Central memory CD8-positive, alpha-beta T cell (primary cell): ENCODE data around the gene TNRC18.

Source experiments
- ATAC-seq: fragments of 150-1000 bp; cut with Tn5 transposase; replicated peaks from 2 replicates; pipeline ENCODE4 v1.10.0; 2022; ENCODE audit warnings: mild to moderate bottlenecking, moderate FRiP score, moderate number of reproducible peaks; ENCODE audit not compliant: poor library complexity, severe bottlenecking; ENCODE audit errors: extremely low read depth
- DNase-seq, 2 donors: peaks; one replicate each; pipeline ENCODE4 v3.0.0; 2021; ENCODE audit warnings: low spot score in 2 of 2
- H3K27ac Mint-ChIP-seq: one replicate; pipeline ENCODE4 v1.8.0; 2022; ENCODE audit warnings: low read depth, mild to moderate bottlenecking, moderate library complexity, mixed read lengths
- H3K27me3 Mint-ChIP-seq: one replicate; pipeline ENCODE4 v1.8.0; 2022; ENCODE audit warnings: mixed read lengths
- H3K36me3 Mint-ChIP-seq: one replicate; pipeline ENCODE4 v1.8.0; 2022; ENCODE audit warnings: mild to moderate bottlenecking, moderate library complexity, mixed read lengths; ENCODE audit not compliant: insufficient read depth
- H3K4me1 Mint-ChIP-seq: one replicate; pipeline ENCODE4 v1.8.0; 2022; ENCODE audit warnings: mixed read lengths
- H3K4me3 Mint-ChIP-seq: one replicate; pipeline ENCODE4 v1.8.0; 2022; ENCODE audit warnings: mild to moderate bottlenecking, moderate library complexity, mixed read lengths
- H3K9me3 Mint-ChIP-seq: one replicate; pipeline ENCODE4 v1.8.0; 2022; ENCODE audit warnings: mixed read lengths

TNRC18 gene

GRCh38 chr7:5456409-5456808, 32.8 kb upstream of the TNRC18 start:
- Mint-ChIP-seq H3K4me3 (no peak overlapping the region), H3K27me3 (no peaks in the 10 kb centered on the region), H3K27ac (no peak overlapping the region), H3K4me1 (no peaks in the 10 kb centered on the region), H3K9me3 (no peaks in the 10 kb centered on the region), H3K36me3 (no peaks in the 10 kb centered on the region)
- no peak for DNase-seq
- no peak for ATAC-seq

- H3K4me3 Mint-ChIP-seq = no peak overlapping the region
- DNase-seq (no peak), ATAC-seq (no peak)
- H3K27me3 Mint-ChIP-seq = no peaks in the 10 kb centered on the region
- H3K4me1 Mint-ChIP-seq = no peaks in the 10 kb centered on the region
- H3K27ac Mint-ChIP-seq = peak overlapping the region; percentile 14
- no peaks in the 10 kb centered on the region for H3K9me3 Mint-ChIP-seq
- no peaks in the 10 kb centered on the region for H3K36me3 Mint-ChIP-seq
These were observed 32.1 kb upstream of the TNRC18 start for GRCh38 chr7:5455581-5456219.

- ATAC-seq (no peak), DNase-seq (no peak)
- H3K27me3 Mint-ChIP-seq = no peaks in the 10 kb centered on the region
- H3K36me3 Mint-ChIP-seq = no peaks in the 10 kb centered on the region
- H3K27ac Mint-ChIP-seq = no peak overlapping the region
- H3K9me3 Mint-ChIP-seq = no peaks in the 10 kb centered on the region
- no peak overlapping the region for H3K4me3 Mint-ChIP-seq
- no peaks in the 10 kb centered on the region for H3K4me1 Mint-ChIP-seq
These were observed 31.5 kb upstream of the TNRC18 start for GRCh38 chr7:5455175-5455574.

- H3K36me3 Mint-ChIP-seq = no peaks in the 10 kb centered on the region
- no peak for ATAC-seq
- no peaks in the 10 kb centered on the region for H3K4me1 Mint-ChIP-seq
- no peaks in the 10 kb centered on the region for H3K9me3 Mint-ChIP-seq
- no peak overlapping the region for H3K4me3 Mint-ChIP-seq
- DNase-seq = no peak
- no peak overlapping the region for H3K27ac Mint-ChIP-seq
- H3K27me3 Mint-ChIP-seq = no peaks in the 10 kb centered on the region
These were observed 30.9 kb upstream of the TNRC18 start for GRCh38 chr7:5454485-5454884.

GRCh38 chr7:5453566-5454075, 30.0 kb upstream of the TNRC18 start:
- ATAC-seq (no peak), DNase-seq (no peak)
- Mint-ChIP-seq H3K9me3 (no peaks in the 10 kb centered on the region), H3K4me1 (no peaks in the 10 kb centered on the region), H3K27ac (no peak overlapping the region), H3K27me3 (no peaks in the 10 kb centered on the region), H3K36me3 (no peaks in the 10 kb centered on the region), H3K4me3 (no peak overlapping the region)

GRCh38 chr7:5452937-5453540, 29.4 kb upstream of the TNRC18 start:
- DNase-seq (no peak), ATAC-seq (no peak)
- Mint-ChIP-seq H3K36me3 (no peaks in the 10 kb centered on the region), H3K4me1 (no peaks in the 10 kb centered on the region), H3K27ac (no peak overlapping the region), H3K27me3 (no peaks in the 10 kb centered on the region), H3K9me3 (no peaks in the 10 kb centered on the region), H3K4me3 (no peak overlapping the region)

- Mint-ChIP-seq H3K4me3 (no peak overlapping the region), H3K9me3 (no peaks in the 10 kb centered on the region), H3K36me3 (no peaks in the 10 kb centered on the region), H3K27ac (no peak overlapping the region), H3K27me3 (no peaks in the 10 kb centered on the region), H3K4me1 (no peaks in the 10 kb centered on the region)
- DNase-seq (no peak), ATAC-seq (no peak)
These were observed 28.9 kb upstream of the TNRC18 start for GRCh38 chr7:5452470-5452899.

GRCh38 chr7:5451391-5451790, 27.8 kb upstream of the TNRC18 start:
- ATAC-seq (no peak), DNase-seq (no peak)
- H3K9me3 Mint-ChIP-seq = no peaks in the 10 kb centered on the region
- no peak overlapping the region for H3K4me3 Mint-ChIP-seq
- H3K4me1 Mint-ChIP-seq = no peaks in the 10 kb centered on the region
- H3K36me3 Mint-ChIP-seq = no peaks in the 10 kb centered on the region
- H3K27me3 Mint-ChIP-seq = no peaks in the 10 kb centered on the region
- H3K27ac Mint-ChIP-seq = no peak overlapping the region

- Mint-ChIP-seq H3K4me3 (no peak overlapping the region), H3K27ac (no peak overlapping the region), H3K9me3 (no peaks in the 10 kb centered on the region), H3K27me3 (no peaks in the 10 kb centered on the region), H3K36me3 (no peaks in the 10 kb centered on the region), H3K4me1 (no peaks in the 10 kb centered on the region)
- DNase-seq (no peak), ATAC-seq (peak; percentile 43)
These were observed 27.1 kb upstream of the TNRC18 start for GRCh38 chr7:5450549-5451327.

- H3K36me3 Mint-ChIP-seq = no peaks in the 10 kb centered on the region
- no peaks in the 10 kb centered on the region for H3K4me1 Mint-ChIP-seq
- H3K27ac Mint-ChIP-seq = no peak overlapping the region
- H3K4me3 Mint-ChIP-seq = no peak overlapping the region
- no peak for DNase-seq
- no peaks in the 10 kb centered on the region for H3K9me3 Mint-ChIP-seq
- no peaks in the 10 kb centered on the region for H3K27me3 Mint-ChIP-seq
- no peak for ATAC-seq
These were observed 24.9 kb upstream of the TNRC18 start for GRCh38 chr7:5448378-5449037.

GRCh38 chr7:5445981-5446594, 22.5 kb upstream of the TNRC18 start:
- Mint-ChIP-seq H3K27ac (no peak overlapping the region), H3K36me3 (peaks cover 1% of the 10 kb centered on the region), H3K27me3 (no peaks in the 10 kb centered on the region), H3K9me3 (no peaks in the 10 kb centered on the region), H3K4me3 (no peak overlapping the region), H3K4me1 (no peaks in the 10 kb centered on the region)
- ATAC-seq (no peak), DNase-seq (no peak)

- H3K27ac Mint-ChIP-seq = no peak overlapping the region
- no peak for DNase-seq
- ATAC-seq = no peak
- no peak overlapping the region for H3K4me3 Mint-ChIP-seq
- H3K4me1 Mint-ChIP-seq = no peaks in the 10 kb centered on the region
- peaks cover 1% of the 10 kb centered on the region for H3K36me3 Mint-ChIP-seq
- H3K27me3 Mint-ChIP-seq = no peaks in the 10 kb centered on the region
- no peaks in the 10 kb centered on the region for H3K9me3 Mint-ChIP-seq
These were observed 20.0 kb upstream of the TNRC18 start for GRCh38 chr7:5443678-5444077.
